Endothelial cell of umbilical vein (primary cell): ENCODE measurements around the gene LRIG1.

Experiments
- CTCF ChIP-seq, 2 donors: IDR thresholded peaks; 1 replicate in 1 of 2; 2 replicates in 1 of 2; pipeline ENCODE4 v1.5.1; 2011; ENCODE audit warnings: low read length in 2 of 2, mild to moderate bottlenecking in 2 of 2, moderate library complexity in 2 of 2, control low read depth in 1 of 2, inconsistent platforms in 1 of 2, low read depth in 1 of 2; ENCODE audit not compliant: insufficient read depth in 1 of 2; ENCODE audit errors: extremely low read depth in 1 of 2
- POLR2A ChIP-seq: IDR thresholded peaks from 2 replicates; pipeline ENCODE4 v1.6.1; 2012; ENCODE audit warnings: low read depth, mild to moderate bottlenecking, control low read depth, low read length

GRCh38 chr3:66485291-66485968 lies 15.4 kb downstream of the LRIG1 start:
- TF ChIP-seq CTCF (IDR thresholded peaks at IDR 0.05; ENCODE audit: extremely low read depth in 1 of 2, insufficient read depth in 1 of 2, low read depth in 1 of 2, low read length in 2 of 2) (no peak), POLR2A (no peak)
